Hepatocyte (in vitro differentiated cells): ENCODE data around the gene NPEPL1.

Source experiments
- EZH2 ChIP-seq: fragments of 200-600 bp; sonication (generic); IDR thresholded peaks from 2 replicates; pipeline ENCODE4 v1.6.1; 2016; ENCODE audit warnings: antibody characterized with exemption, mild to moderate bottlenecking, borderline replicate concordance
- EZH2phosphoT487 ChIP-seq: fragments of 200-600 bp; sonication (generic); IDR thresholded peaks from one replicate; pipeline ENCODE4 v1.6.1; 2018; ENCODE audit warnings: antibody characterized with exemption, mild to moderate bottlenecking, low read depth, moderate library complexity; ENCODE audit not compliant: unreplicated experiment, severe bottlenecking
- TF ChIP-seq, protein P1 (sequence below): fragments of 200-600 bp; sonication (generic); IDR thresholded peaks from 2 replicates; pipeline ENCODE4 v1.5.1; 2016; ENCODE audit warnings: antibody characterized with exemption, mild to moderate bottlenecking; ENCODE audit not compliant: poor library complexity

- TF ChIP-seq, protein P1, sequence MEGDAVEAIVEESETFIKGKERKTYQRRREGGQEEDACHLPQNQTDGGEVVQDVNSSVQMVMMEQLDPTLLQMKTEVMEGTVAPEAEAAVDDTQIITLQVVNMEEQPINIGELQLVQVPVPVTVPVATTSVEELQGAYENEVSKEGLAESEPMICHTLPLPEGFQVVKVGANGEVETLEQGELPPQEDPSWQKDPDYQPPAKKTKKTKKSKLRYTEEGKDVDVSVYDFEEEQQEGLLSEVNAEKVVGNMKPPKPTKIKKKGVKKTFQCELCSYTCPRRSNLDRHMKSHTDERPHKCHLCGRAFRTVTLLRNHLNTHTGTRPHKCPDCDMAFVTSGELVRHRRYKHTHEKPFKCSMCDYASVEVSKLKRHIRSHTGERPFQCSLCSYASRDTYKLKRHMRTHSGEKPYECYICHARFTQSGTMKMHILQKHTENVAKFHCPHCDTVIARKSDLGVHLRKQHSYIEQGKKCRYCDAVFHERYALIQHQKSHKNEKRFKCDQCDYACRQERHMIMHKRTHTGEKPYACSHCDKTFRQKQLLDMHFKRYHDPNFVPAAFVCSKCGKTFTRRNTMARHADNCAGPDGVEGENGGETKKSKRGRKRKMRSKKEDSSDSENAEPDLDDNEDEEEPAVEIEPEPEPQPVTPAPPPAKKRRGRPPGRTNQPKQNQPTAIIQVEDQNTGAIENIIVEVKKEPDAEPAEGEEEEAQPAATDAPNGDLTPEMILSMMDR = no peak
- no peak for TF ChIP-seq EZH2
- no peak for TF ChIP-seq EZH2phosphoT487
These were observed 3.9 kb downstream of the NPEPL1 start for GRCh38 chr20:58696411-58696961.
